Body of pancreas (tissue), 4 donors: Measurements from ENCODE around the gene PRSS16.

Experiments used
- CTCF ChIP-seq, 7 experiments: fragments of 450-650 bp in 4 of 7; fragments of 200-600 bp in 3 of 7; sonication (generic) in 3 of 7; IDR thresholded peaks; one replicate each; pipeline ENCODE4 v1.5.1; 2016 to 2019; ENCODE audit warnings: antibody characterized with exemption in 7 of 7
- POLR2A ChIP-seq, 3 donors: fragments of 450-650 bp; IDR thresholded peaks; one replicate each; pipeline ENCODE4 v1.6.1; 2016; ENCODE audit warnings: antibody characterized with exemption in 3 of 3, mild to moderate bottlenecking in 2 of 3

- TF ChIP-seq POLR2A (IDR thresholded peaks at IDR 0.05): no peak
- no peak for TF ChIP-seq CTCF (IDR thresholded peaks at IDR 0.05)
Measured at GRCh38 chr6:27209196-27209595, 38.3 kb upstream of the PRSS16 start.
